GDM1 (cell line): ENCODE data around the gene SEMA7A.

Source experiments
- DNase-seq: peaks from one replicate; lab custom pipeline; 2025; lab: John Stamatoyannopoulos, UW

Gene SEMA7A

DNA sequence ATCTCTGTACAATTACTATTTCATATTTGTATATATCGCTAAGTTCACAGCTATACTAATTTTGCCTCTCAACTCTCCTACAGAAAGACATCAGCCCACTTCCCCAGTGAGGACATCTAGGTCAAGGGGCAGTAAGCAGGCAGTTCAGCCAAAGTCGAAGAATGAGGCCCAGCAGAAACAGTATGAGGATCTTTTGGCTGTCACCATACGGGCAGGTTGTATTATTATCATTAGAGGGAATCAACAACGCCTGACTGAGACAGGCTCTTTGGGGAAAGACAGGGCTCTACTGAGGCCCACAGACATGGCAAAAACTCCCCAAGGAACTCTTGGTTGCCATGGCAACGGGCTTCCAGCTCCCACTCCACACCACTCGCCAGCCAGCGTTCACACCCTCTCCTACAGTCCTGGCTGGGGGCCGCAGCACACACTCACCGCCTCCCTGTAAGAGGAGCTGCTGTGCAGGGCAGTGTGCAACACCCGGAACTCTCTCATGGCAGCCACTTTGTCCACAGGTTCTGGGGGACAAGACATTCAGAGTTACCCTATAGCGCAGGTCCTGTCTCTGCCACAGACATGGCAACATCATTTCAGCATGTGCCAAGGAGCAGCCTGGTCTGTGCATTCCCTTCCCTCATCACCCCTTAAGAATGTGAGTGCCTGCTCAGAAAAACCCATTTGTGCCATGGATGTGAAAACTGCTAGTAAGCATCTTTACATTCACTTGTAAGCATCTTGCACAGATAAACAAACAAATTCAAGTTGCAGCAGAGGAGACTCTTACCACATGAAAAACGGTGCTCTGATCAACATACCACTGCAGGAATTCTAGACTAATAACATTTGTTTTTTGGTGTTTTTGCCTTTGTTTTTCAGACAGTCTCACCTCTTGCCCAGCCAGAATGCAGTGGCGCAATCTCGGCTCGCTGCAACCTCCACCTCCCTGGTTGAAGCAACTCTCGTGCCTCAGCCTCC, 18.4 kb upstream of the SEMA7A start:
- DNase-seq = no peak

DNA sequence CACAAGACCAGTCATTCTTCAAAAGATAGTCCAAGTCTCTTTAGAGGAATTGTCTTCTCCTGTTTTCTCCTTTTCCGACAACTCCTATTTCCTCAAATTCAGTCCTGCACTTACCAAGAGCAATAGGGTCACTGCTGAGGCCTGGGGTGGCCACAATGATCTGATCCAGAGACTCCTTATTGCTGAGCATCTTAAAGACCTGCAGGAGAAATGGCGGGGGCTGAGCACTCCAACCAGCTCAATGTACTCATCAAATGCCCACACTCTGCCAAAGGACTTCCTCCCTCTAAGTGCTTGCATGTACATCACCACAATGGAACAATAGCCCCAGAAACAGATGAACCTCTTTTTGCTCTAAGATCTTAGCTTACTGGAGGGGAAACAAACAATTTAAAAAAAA, 17.6 kb upstream of the SEMA7A start:
- no peak for DNase-seq

DNA sequence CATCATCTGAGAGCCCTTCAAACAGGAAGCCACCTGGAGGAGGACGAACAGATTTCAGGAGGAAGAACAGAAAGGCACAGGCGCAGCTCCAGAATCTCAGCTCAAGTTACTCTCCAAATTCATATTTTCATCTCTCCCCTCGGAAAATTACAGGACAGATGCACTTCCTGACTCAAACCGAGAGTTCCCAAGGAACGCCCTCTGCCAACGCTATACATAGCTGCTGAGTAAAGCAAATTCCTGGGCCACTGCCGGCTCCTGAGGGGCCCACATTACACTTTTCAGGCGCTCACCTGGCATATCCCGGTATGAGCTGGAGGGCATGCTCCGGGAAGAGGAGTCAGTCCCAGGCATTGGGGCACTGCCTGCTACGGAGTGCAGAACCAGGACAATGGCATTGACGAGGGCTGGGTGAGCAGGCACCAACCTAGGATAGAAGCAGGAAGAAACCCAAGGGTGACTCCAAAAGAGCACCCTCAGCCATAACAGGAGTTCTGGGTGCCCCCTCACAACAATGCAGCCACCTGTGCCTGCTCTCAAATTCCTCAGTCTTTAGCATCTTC, 16.0 kb upstream of the SEMA7A start:
- no peak for DNase-seq

DNA sequence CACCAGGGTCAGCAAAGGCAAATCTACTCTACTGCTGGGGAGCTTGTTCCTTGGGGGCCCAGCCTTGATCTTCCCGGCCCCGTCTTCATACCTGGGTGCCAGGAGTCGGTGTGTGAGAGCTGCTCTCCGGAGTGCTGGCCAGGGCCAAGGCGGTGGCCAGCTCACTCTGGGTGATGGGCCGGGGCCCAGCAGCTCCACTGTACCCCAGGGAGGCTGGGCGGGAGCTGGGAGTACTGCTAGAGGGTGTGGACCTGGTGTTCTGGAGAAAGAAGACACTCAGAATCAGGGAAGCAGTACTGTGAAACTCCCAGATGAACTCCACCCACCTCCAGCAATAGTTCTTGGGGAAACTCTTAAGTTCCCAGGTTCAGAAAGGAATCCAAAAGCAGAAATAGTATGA, 15.3 kb upstream of the SEMA7A start:
- DNase-seq = no peak

DNA sequence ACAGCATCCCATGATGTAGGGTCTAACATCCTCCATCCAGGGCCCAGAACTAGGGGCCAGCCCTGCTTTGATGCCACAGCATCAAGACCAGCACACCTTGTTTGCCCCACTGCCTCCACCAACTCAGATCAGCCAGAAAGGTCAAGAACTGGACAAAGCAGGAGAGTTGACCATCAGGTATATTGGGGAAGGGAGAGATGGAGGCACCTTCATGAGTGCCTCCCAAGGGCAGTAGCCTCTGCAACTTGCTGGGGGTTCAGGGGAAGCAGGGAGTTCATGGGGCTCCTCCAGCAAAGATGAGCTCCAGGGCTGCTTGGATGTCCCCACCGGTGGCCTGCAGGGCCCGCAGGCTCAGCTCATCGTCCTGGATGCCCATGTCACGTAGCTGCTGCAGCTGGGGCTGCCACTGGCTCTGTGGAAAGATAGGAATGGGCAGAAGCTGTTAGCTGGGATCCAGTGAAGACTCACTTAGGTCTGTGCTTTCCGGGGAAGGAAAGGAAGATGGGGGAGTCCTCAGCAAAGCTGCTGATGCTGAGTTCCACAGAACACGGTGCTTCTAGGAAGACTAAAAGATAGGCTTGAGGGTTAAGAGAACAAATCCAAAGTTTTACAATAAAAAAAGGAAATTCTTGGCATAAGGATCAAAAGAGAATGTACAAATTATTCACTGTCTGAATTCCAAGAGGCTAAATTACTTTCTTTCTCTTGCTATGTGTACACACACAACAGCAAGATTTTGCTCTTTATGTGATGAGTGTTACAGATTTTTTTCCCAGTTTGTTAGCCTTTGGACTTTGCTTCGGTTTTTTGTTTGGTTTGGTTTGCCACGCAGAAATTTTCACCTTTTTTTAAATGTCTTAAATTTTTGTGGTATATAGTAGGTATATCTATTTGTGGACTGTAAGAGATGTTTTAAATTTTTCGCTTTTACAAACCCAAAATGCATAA, 12.3 kb upstream of the SEMA7A start:
- DNase-seq = no peak

DNA sequence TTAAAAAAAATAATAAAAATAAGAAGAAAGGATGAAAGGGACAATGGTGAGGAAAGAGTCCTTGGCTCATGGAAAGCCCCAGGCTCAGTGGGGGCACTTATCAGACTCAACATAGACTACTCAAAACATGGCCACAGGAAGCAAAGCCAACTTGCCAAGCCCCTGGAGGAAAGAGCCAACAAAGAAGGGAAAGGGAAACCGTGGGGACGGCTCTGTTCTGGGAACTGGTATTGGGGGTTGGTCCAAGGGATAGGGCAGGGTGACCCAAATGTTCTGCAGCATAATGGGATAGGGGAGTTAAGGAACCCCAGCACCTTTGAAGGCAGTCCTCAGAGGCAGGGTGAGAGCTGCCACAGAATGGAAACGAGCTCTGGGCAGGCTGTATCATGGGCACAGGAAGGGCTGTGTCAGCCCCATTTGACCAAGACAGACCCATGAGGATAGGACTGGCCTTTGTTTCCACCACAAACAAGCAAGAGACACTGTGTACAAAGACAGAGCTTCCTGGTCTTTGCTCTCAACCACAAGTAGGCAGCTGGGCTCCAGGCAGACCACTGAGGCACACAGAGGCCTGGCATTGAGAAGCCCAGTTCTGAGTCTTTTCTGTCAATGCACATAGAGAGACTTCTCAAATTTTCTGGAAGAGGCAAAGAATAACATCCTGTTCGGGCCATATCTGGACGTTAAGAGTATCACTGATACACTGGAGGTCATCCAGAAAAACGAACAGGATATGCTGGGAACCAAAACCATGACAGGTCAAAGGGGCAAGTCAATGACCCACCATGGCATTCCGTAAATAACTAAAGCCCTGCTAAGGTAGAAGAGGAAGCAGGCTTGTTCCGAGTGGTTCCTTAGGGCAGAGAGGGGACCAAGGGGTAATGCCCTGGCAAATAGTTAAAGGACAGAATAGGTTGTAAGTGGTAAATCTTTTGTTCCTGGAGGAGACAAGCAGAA, 10.6 kb upstream of the SEMA7A start:
- DNase-seq = no peak

DNA sequence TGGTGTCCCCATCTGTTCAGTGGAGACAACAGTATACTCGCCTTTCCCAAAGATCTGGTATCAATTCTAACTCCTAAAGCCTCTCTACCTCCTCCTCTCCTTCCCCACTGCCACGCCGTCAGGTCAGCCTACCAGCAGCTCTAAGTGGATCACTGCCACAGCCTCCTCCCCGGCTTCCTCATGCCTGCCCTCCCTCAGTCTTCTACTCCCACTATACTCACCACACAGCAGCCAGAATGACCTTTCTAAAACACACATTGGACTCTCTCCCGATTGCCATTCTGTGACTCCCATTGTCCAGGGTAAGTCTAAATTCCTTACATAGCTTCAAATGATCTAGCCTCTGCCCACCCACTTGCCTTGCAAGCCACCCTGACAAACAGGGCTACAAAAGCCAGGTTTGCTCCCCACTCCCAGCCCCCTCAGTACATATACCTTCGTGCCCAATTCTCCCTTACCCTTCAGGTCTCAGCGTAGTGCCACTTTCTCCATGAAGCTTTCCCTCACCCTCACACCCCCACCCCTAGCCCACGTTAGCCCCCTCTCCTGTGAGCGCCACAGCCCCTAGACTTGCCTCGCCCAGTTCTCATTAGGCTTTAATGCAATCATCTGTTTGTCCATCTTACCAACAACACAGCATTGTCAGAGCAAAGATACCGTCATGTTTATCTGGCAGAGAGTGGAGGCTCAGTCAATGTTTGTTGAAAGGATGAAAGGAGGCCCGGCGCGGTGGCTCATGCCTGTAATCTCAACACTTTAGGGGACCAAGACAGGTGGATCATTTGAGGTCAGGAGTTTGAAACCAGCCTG, 9.5 kb upstream of the SEMA7A start:
- no peak for DNase-seq

DNA sequence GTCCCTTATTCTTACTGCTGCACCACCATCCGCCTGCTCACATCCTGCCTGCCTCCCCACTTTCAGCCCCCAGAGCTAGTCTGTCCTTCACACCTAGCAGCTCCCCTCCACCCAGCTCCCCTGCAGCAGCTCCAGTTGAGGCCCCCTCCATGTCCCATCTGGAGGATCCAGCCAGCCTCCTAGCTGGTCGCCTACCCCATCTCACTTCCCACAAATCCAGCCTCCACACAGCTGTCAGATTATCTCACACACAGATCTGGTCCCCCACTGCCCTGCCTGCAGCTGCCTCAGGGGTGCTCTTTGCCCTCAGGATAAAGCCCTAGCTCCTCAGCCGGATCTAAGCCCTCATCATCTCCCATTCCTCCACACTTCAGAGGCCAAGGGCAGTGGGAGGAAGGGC, 8.8 kb upstream of the SEMA7A start:
- DNase-seq = no peak

DNA sequence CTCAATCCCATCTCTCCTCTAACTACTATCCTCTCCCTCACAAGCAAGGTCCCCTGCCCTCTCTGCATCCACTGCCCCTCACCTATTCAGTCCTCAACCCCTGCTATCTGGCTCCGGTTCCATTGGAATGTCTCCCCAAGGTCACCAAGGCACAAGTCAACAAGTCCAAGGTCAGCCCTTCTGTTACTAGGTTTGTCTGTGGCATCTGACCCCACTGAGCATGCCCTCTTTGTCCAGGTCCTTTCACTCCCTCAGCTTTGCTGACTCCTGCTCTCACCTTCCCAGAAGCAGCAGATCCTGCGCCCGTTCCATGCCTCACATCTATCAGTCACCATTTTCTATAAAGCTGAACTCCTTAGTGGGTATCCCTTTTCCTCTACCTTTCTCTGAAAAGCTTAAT, 8.3 kb upstream of the SEMA7A start:
- DNase-seq = no peak

DNA sequence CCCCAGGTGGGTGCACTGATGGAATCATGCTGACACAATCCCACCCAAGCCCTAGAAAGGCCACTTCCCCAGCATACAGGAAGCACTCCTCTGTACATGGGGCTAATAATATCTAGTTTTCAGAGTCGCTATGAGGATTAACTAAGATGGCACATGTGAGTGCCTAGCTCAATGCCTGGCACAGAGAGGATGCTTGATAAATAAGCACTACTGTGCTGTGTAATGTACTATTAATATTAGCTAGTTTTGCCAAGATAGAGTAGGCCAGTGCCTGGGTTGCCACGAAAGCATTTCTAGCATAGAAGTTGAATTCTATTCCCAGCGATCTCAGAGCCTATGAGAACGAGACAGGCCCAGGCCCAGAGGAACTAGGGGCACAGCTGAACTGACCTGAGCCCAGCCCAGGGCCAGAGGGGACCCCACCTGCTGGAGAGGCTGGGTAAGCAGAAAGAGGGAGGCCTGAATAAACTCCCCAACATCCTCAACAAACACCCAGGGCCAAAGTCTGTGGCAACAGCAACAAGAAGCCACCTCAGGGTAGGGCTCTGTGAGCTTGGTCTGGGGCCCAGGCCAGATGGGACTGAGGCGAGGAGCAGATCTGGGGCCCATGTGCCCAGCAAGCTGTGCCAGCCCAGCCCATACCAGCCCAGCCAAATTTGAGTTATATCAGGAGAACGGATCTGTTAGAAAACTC, 7.6 kb upstream of the SEMA7A start:
- no peak for DNase-seq

DNA sequence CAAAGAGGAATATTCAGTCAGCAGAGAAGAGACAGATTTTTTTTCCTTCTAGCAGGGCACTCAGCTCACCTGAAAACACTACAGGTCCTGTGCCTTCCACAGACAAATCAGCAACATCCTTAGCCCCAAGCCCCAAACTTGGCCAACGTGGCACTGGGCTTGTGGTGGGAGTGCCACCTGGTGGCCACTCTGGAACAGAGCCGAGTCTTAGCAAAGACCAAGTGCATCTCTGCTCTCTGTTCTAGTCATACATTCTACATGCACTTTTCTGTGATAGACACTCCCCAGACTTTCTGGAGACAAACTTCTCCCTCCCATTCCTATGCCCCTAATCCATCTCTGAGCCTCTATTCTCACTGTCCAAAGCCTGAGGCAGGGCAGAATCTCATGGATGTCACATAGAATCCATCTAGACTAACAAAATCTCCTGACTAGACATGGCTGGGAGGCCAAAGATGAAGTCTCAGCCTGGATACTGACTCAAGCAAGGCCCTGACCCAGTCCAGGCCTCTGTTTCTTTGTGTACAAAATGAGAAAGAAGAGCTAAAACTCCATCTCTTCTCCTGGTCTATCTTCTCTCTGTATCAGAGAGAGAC, 5.1 kb upstream of the SEMA7A start:
- DNase-seq = peak; percentile 41

DNA sequence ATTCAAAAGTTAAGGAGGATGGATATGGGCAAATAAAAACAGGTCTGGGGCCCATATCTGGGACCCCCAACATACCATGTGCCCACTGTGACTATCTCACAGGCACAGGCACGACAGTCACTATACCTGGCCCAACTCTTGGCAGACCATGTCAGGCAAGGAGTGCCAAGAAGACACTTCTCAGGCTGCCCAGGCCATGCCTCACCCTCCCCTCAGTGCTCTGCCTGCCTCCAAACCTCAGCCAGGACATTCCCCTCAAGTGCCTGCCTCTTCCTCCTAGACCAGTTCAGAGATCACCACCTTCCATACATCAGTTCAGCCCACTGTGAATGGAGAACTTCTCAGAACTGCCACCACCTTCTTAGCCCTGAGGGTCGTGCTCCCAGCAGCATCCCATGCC, 4.4 kb upstream of the SEMA7A start:
- DNase-seq = no peak

DNA sequence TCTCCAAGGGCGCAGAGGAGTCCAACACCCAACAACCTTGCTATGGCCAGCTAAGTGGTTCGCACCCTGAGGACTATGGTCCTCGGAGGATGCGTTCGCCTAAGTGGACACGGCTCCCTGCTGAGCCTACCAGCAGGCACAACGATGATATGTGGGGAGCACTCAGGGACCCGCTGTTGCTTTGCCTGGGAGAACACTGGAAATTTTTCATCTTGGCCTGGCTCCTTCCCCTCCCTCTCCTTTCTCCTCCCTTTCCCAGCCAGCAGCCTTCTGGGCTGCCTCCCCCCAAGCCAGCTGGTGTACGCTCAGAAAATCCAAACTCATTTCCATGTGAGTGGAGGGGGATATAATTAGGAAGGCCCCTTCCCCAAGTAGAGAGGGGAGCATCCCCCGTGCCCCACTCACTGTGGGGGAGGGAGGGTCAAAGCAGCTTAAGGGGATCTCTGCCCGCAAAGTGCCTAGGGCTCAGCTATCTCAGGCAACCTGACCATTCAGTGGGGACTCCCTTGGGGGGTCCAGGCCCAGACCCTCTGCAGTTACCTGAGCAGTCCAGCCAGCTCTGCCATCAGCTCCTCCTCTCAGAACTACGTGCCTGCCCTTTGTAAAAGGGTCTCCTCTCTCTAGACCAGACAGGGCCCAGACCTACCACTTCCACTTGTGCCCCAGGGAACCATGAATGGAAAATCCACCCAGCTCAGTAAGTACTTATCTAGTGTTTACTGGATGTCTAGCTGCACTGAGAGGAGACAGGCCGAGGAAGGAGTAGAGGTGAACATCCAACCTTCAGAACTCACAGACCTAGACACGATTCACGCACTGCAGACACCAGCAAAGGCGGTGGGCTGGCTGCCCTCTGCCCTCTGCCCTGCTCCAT, 742 bp upstream of the SEMA7A start:
- no peak for DNase-seq

DNA sequence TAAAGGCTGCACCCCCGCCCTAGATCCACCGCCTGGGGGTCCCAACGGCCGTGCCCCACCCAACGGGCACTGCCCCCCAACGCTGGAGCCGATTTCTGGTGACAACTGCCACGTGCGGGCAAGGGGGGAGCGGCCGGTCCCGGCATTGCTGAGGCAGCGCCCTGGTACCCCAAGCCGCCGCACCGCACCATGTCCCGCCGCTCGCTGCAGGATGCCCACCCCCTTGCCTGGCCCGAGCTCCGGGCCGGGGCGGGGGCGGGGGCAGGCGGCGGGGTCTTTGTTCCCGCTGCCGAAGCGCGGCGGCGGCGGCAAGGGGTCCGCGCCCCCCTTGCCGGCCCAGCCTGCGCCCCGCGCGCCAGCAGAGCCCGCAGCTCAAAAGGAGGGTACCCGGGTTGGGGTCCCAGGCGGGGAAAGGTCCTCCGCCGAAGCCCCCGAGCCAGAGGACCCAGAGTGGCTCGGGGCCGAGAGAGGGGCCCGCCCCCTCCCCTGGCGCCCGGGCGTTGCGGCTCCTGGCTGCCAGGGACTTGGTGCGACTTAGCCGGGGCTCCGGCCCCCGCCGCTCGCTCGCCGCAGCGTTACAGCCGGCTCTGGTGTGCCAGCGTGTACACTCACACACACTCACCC, 678 bp downstream of the SEMA7A start:
- no peak for DNase-seq

DNA sequence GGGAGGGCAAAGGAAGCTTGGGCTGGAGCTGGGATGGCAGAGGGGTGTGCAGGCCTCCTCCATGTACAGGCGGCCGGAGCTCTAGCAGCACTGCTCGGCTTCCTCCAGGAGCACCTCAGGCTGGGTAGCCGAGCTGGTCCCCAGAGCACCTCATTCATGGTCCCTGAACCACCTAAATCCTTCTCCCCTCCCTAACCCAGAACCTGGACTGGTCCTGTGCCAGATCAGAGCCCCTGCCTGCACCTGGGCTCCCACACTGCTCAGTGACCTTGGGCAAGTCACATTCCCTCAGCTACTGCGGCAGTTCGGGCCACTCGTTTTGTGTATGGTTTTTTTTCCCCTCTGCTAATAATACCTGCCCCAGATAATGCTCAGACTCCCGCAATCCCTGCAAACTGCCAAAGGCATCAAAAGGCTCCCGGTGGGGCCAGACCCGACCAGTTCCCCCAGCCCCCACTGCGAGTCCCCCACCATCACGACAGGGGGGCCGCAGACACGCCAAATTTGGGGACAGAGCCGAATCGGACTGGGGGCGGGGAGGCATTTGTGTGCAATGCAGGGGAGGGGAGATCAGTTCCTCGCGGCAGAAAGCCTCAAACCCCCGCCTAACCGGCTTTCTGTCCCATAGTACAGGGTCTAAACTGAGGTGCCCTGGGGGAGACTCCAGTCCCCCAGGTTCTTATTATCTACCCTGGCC, 1.3 kb downstream of the SEMA7A start:
- DNase-seq = no peak

DNA sequence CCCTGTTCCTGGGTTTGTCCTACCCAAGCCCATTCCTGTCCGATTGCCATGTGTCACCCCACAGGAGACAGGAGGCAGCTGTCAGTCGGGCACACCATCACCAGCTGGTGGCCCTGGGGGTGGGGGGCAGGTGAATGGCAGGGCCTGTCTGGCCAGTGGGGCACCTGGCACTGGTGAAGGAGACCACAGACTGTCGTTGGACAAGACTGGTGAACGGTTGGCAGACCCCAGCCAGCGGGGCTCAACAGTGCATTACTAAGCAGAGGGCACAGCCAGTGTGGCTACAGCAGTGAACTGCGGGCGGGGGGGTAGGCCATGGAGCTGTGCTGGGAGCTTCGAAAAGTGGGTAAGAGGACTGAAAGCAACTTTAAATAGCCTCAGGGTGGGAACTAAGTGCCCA, 2.1 kb downstream of the SEMA7A start:
- DNase-seq = no peak

DNA sequence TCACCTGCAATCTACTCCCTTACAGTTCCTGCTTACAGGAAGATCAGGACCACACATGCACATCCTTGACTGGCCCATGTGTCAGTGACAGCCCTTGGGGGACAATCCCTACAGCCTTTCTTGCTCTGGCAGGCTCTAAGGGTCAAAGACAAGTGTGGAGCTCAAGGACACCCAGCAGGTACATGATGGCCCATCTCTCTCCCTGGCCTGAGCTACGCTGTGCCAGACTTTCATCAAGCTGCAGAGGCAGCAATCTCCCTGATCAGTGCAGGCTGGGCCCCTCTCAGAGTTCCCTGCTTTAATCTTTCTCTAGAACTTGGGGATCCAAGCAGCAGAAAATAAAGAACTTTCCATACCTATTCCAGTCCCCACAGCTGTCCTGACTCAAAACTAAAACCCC, 2.6 kb downstream of the SEMA7A start:
- no peak for DNase-seq
